HG03175 (cell line): ENCODE measurements around the gene RIC1.
"Not testable (repeated sequence)": the region's sequence is repeated elsewhere in the genome, so short reads cannot be mapped to it uniquely, and the experiment has no call there.

Source experiments
- ATAC-seq: cut with Tn5 transposase; IDR thresholded peaks from one replicate; pipeline ENCODE4 v1.9.1; 2021; ENCODE audit warnings: mild to moderate bottlenecking, moderate library complexity; ENCODE audit not compliant: unreplicated experiment

Gene RIC1

DNA sequence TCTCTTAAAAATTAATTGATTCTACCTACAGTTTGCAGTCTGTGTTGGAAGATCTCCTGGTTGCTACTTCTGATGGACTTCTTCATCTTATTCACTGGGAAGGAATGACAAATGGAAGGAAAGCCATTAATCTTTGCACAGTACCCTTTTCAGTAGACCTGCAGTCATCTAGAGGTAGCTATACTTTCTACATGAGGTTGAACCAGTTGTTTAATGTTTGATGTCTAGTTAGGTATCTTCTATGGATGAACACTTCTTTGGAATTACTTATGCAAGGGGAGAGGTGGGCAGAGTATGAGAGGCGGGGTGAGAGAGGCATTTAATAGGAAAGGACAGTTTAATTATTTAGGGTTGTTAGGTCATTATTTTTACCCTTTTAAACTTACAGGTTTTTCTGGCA, 91.2 kb downstream of the RIC1 start:
- ATAC-seq = no peak

DNA sequence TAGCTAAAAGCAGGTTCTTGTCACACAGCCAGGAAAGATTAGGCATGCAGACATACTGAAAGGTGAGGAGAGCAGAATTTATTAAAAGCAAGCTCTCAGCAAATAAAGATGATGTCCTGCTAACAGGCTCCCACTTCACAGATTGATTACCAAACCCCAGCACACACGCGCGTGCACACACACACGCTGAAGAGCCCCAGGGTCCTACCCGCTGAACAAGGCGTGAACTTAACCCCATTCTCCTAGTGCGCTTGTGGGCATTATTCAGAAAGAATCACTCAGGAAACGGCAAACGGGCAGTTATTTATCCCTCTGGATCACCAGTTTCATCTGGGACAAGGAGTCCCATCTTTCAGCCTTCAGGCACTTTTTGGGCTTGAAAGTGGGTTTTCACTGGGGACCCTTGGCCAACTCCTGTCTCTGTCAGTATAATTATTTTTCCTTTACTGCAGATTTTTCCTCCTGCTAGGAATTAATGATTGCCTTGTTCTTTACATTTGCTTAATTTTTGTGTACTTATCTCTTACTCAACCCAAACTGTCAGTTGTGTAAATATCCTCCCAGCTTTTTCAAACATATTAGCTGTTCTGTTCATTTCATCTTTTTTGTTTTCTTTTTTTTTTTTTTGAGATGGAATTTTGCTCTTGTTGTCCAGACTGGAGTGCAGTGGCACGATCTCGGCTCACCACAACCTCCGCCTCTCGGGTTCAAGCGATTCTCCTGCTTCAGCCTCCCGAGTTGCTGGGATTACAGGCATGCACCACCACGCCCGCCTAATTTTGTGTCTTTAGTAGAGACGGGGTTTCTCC, 92.6 kb downstream of the RIC1 start:
- no peak for ATAC-seq

DNA sequence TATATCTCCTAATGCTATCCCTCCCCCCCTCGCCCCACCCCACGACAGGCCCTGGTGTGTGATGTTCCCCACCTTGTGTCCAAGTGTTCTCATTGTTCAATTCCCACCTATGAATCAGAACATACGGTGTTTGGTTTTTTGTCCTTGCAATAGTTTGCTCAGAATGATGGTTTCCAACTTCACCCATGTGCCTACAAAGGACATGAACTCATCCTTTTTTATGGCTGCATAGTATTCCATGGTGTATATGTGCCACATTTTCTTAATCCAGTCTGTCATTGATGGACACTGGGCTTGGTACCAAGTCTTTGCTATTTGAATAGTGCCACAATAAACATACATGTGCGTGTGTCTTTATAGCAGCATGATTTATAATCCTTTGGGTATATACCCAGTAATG, 93.8 kb downstream of the RIC1 start:
- ATAC-seq = not testable (repeated sequence)

- no peak for ATAC-seq
Measured at GRCh38 chr9:5735072-5735471, 106.2 kb downstream of the RIC1 start.

DNA sequence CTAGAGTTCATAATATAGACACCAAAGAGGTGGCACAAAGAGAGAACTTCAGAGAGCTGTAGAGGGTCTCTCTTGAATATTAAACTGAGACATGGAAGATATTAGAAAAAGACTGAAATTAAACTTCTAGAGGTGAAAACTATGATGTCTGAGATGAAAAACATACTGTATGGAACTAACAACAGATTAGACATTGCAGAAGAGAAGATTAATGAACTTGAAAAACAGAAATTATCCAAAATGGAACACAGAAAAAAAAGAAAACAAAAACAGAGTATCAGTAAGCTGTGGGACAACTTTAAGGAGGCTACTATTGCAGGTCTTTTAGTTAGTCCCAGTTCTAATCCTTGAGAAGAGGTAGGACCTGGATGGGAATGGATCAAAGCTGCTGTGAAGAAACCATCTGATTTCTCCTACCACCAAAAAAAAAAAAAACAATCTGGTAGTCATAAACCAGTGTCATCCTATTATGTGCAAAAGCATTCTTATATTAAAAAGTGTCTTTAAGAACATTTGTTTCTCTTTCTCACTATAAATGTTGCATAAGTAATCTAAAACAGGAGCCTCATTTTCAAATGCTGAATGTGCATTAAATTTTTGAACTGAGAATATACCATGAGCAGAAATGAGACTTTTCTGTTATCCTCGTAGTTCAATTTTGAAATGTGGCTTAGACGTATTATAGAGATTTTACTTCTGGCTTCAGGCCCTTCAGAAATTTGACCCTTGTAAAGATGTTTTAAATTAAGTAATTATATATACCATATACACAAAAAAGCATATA, 107.8 kb downstream of the RIC1 start:
- no peak for ATAC-seq

DNA sequence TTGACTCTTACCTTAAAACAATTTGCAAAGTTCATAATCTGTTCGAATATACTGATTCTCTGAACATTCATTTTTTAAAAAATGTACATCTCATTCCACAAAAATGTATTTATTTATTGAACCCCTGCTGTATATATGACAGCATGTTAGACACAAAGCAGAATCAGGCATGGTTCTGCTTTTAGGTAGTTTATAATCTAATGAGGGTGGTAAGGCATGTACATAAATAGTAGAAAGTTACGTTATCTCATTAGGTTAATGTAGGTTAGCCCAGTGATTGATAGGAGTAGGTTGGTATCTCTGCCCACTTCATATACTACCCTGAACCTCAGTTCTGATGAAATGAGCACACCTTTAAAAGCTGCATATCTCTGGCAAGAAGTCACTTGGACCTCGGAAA, 114.2 kb downstream of the RIC1 start:
- ATAC-seq = no peak

DNA sequence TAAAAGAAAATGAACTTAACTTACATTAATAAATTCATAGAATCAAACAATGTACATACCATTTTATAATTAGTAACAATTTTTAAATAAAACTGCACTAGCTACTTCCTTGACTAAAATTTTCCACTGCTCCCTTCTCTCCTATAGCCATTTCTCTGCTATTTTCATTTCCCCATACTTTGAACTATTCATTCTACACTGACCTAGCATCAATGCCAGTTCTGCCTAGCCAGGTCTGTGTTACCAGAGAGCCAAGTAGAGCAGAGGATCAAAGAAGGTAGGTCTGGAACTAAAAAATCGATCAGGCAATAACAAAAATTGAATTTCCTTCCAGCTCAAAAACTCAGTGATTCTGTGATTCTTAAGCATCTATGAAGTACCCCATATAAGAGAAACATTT, 119.5 kb downstream of the RIC1 start:
- ATAC-seq = no peak

DNA sequence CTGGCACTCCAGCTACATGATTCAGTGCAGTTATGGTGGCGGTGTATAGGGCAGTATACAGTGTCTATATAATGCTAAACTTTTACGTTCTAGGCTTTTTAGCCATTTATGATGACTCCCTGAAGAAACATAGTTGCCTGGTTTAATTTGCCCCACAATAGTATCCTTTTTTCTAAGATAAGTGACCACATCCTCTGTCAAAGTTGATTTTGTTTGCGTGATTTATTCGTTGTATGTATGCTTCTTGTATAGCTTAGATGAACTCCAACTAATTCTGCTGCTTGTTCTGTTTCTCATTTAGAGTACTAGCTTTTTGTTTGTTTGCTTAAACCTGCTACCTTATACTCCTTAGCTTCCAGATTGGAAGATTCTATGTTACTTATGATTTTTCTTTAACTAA, 120.4 kb downstream of the RIC1 start:
- ATAC-seq = no peak

- no peak for ATAC-seq
Measured at GRCh38 chr9:5750569-5750968, 121.7 kb downstream of the RIC1 start.

DNA sequence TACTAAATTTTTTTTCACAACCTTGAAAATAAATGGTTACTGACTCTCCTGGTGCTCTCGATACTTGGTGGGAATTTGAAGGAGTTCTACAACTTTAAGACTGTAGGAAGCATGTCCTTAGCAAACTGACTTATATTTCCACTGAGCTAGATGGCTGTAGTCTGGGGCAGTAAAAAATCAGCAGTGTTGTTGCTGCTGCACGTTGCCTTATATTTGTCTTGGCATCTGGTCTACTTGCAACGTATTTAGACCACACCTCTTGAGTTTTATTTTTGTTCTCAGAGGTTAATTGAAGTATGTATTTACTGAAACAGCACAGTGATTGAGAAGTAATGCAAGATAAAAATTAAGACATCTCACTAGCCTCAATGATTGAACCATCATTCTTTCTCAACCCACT, 127.7 kb downstream of the RIC1 start:
- no peak for ATAC-seq

GRCh38 chr9:5760338-5760737, 131.4 kb downstream of the RIC1 start:
- ATAC-seq = no peak

DNA sequence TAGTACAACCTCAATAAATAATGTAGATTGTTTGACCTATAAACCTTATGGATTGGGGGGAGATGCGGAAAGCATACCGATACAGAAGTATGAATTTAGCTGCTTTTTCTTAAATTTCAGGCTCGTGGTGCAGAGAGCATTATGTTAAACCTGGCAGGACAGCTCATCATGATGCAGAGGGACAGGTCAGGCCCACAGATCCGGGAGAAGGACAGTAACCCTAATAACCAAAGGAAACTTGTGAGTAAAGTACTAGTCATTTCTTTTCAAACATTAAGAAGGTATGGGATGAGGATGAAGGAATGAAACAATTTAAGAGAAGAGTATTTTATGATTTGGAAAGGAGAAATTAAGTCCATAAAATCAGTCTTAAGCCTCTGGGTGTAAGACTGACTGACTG, 133.5 kb downstream of the RIC1 start:
- ATAC-seq = no peak

DNA sequence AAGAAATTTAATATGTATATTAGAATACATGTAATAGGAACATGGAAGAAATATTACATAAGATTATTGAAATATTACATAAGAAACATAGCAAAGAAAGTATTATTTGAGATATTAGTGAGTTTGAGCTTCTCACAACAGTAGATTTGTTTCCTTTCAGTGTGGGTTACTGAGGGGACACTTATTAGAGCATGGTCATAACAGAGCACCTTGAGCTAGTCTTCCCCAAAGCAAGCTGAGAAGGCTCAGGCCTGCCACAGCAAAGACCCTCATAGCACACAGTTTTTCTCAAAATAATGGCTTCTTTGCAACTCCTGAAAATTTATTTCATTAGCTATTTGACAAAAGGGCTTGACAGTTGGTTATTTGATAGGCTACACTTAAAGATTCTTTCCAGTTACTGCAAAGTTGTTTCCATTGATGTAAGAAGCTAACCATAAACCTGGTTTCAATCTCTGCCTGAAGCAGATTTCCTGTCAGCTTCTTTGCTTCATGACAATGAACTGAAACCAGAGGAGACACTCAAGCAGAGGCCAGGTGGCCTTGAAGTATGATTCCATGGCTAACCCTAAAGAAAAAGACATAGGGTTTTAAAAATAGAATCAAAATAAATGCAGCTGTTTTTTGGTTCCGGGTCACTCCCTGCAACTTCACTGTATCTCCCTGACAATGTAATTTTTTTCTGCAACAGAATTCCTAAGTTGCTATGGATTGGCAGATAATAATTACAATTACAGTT, 135.4 kb downstream of the RIC1 start:
- ATAC-seq = peak; percentile 84

- ATAC-seq = no peak
Measured at GRCh38 chr9:5767968-5768932, 139.3 kb downstream of the RIC1 start.

GRCh38 chr9:5773324-5773999, 144.6 kb downstream of the RIC1 start:
- no peak for ATAC-seq

DNA sequence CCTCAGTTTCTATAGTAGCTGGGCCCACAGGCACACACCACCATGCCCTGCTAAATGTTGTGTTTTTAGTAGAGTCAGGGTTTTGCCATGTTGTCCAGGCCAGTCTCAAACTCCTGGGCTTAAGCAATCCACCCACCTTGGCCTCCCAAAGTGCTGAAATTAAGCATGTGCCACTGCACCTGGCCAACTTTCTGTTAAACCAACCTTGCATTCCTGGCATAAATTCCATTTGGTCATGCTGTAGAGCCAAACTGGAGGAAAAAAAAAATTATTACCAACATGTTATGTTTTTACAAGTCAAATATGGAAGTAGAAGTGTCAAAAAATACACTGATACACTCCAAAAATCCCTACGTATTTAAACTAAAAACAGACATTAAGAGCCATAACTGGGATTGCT, 149.9 kb downstream of the RIC1 start:
- no peak for ATAC-seq

DNA sequence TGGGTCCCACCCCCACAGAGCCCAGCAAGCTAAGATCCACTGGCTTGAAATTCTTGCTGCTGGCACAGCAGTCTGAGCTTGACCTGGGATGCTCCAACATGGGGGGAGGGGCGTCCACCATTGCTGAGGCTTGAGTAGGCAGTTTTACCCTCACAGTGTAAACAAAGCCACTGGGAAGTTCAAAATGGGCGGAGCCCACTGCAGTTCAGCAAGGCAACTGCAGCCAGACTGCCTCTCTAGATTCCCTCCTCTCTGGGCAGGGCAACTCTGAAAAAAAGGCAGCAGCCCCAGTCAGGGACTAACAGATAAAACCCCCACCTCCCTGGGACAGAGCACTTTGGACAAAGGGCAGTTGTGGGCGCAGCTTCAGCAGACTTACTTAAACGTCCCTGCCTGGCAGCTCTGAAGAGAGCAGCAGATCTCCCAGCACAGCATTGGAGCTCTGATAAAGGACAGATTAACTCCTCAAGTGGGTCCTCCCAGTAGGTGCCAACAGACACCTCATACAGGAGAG, 150.9 kb downstream of the RIC1 start:
- not testable (repeated sequence) for ATAC-seq

- ATAC-seq = not testable (repeated sequence)
Measured at GRCh38 chr9:5783420-5783819, 154.5 kb downstream of the RIC1 start.

GRCh38 chr9:5783982-5784381, 155.1 kb downstream of the RIC1 start:
- no peak for ATAC-seq
